GM18505 (cell line): ENCODE data around the gene FGF5.

Experiments used
- ATAC-seq: cut with Tn5 transposase; IDR thresholded peaks from one replicate; pipeline ENCODE4 v1.9.1; 2021; ENCODE audit not compliant: unreplicated experiment
- POLR2A ChIP-seq: IDR thresholded peaks from 4 replicates; pipeline ENCODE4 v1.6.1; 2011; ENCODE audit warnings: borderline replicate concordance; ENCODE audit not compliant: insufficient read depth, insufficient read length; ENCODE audit errors: extremely low read depth

FGF5 gene

DNA sequence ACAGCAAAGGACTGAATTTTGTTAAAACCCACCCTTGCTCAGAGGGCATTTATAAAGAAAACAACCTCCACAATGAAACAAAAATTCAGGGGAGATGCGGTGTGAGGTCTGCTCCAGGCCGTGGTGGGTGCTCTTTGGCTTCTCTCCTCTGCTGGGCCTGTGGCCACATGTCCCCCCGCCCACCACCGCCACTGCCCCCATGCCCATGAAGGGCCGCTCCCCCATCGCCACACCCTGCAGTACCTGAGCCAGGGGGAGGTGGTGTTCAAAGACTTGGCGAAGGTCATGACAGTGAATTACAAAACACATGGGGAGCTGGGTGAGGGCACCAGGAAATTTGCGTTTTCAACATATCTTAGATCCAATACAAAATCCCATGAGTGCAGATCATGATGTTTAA, 54.9 kb downstream of the FGF5 start:
- TF ChIP-seq POLR2A: no peak
- ATAC-seq: no peak

GRCh38 chr4:80321776-80322175, 55.3 kb downstream of the FGF5 start:
- no peak for ATAC-seq
- TF ChIP-seq POLR2A: no peak

- ATAC-seq: no peak
- no peak for TF ChIP-seq POLR2A
Observed at GRCh38 chr4:80322716-80323115, 56.3 kb downstream of the FGF5 start.

GRCh38 chr4:80324171-80324570, 57.7 kb downstream of the FGF5 start:
- TF ChIP-seq POLR2A: no peak
- ATAC-seq: no peak

- ATAC-seq: no peak
- no peak for TF ChIP-seq POLR2A
Observed at GRCh38 chr4:80331693-80332092, 65.2 kb downstream of the FGF5 start.

GRCh38 chr4:80333121-80333520, 66.7 kb downstream of the FGF5 start:
- no peak for TF ChIP-seq POLR2A
- ATAC-seq: no peak

DNA sequence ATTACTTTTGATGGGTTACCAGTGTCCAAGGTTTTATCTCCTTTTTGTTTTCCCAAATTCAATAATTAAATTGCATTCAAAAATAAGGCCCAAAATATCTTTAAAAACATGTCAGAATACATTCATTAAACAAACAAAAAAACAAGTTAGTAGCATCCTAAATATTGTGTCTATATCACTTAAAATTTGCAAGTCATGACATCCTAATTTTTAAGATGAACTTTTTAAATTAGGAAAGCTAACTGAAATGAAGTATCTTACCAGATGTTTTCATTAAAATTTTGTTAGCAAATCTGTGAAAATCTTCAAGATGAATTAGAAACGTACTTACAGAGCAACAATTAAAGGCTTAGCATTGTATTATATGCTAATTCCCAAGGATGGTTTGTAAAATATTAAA, 68.1 kb downstream of the FGF5 start:
- no peak for ATAC-seq
- TF ChIP-seq POLR2A: no peak

DNA sequence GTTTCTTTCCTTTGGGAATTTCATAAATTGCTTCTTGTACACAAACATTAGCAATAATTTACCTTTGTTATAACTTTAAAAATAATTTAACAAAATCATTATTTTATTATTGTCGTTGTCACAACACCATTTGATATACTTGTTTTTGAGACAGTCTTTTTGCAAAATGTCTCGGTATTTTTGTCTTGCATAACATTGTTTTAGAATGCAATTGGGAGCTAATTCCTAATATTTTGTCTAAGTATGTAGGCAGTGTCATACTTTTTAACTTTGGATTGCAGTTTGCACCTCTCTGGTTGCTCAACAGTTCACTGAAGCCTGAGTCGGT, 68.7 kb downstream of the FGF5 start:
- TF ChIP-seq POLR2A: no peak
- no peak for ATAC-seq

DNA sequence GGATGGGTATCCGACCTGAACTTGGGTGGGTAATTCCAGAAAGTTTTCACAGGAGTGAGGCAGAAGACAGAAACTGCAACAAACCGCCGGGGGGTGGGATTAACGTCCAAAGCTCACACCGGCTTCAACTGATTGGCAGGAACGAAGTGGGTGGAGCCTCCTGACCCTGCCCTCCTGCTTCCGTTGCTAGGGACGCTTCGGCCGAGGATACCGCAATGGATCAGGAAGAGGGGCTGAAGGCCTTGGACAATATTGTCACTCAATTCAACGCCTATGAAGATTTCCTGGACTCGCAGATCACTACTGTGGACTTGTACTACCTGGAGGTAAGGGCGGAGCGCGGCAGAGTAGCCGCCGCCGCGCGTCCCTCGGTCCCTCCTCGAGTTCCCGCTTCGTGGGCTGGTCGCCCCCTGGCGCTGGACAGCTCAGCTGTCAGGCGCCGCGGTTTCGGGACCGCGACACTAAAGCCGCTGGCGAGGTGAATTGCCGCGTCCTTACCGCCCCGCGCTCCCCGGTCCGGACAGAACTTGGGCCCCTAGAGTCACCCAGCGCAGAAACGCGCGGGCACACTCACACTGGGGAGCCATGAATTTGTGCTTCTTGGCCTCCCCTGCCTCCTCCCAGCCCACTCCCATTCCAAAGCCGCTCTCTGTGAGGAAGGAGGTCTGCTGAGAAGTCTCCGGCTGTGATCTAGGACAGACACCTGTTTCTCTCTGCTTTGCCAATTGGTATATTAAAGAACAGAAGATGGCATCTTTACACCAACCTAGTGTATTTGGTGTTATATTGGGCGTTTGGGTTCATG, 69.3 kb downstream of the FGF5 start, which contains the start of gene CFAP299:
Gene CFAP299, plus strand, starts transcription at position 177 of the 805 bp plus-strand sequence.
- ATAC-seq: peak; percentile 98
- TF ChIP-seq POLR2A: no peak

DNA sequence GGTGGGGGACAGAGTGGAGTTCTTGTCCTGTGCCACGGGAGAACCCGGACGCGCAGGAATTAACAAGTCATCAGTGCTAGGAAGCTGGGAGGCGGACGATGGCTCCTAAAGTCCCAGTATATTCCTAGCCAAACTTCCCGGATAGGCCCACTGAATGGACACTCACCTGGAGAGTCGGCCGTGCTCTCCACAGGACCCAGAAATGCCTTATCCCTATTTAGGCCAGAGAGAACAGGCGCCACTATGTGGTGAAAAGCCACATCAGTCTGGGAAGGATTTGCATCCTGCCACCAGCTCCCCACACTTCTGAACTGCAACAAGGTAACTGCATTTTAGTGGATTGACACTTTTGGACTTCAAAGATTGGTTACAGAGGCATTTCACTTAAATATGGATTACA, 70.1 kb downstream of the FGF5 start:
- no peak for TF ChIP-seq POLR2A
- ATAC-seq: no peak

GRCh38 chr4:80340036-80340435, 73.6 kb downstream of the FGF5 start:
- no peak for ATAC-seq

More at GRCh38 chr4:80340036-80340435, 73.6 kb downstream of the FGF5 start:
- TF ChIP-seq POLR2A: no peak
